Skin of body (tissue), 3 donors: ENCODE measurements around the gene LRCH1. TPM values are rescaled to one million over a fixed set of nuclear protein-coding genes. Genes with fewer than 3 reads are reported as not detected.
A peak's percentile ranks its signal among the peaks of the same experiment; 100 is the strongest.

Experiments used
- DNase-seq: peaks from one replicate; lab custom pipeline; 2025; lab: John Stamatoyannopoulos, UW
- small RNA-seq: library from RNA; depleted of rRNA; stranded (forward); fragments of <200 nt; gene quantifications from one replicate; pipeline ENCODE3, GENCODE V24; 2014; ENCODE audit warnings: low replicate concordance
- total RNA-seq: library from RNA; depleted of rRNA; stranded (reverse); fragments of >200 nt; gene quantifications from one replicate; pipeline ENCODE4 v1.2.3, GENCODE V29; 2014

The LRCH1 gene
- total RNA-seq, 1 donor from 2014 or later = 19.5 TPM

GRCh38 chr13:46795321-46795720 is 242.4 kb downstream of the LRCH1 start:
- no peak for DNase-seq

- no peak for DNase-seq
These were observed 243.2 kb downstream of the LRCH1 start for GRCh38 chr13:46796129-46796514.

- DNase-seq = peak; percentile 89
These were observed 243.8 kb downstream of the LRCH1 start, which contains the start of gene ESD for GRCh38 chr13:46796515-46797474. ESD (minus strand) TSS chr13:46797161; CDS start chr13:46791413, 5,748 bp downstream.

DNA sequence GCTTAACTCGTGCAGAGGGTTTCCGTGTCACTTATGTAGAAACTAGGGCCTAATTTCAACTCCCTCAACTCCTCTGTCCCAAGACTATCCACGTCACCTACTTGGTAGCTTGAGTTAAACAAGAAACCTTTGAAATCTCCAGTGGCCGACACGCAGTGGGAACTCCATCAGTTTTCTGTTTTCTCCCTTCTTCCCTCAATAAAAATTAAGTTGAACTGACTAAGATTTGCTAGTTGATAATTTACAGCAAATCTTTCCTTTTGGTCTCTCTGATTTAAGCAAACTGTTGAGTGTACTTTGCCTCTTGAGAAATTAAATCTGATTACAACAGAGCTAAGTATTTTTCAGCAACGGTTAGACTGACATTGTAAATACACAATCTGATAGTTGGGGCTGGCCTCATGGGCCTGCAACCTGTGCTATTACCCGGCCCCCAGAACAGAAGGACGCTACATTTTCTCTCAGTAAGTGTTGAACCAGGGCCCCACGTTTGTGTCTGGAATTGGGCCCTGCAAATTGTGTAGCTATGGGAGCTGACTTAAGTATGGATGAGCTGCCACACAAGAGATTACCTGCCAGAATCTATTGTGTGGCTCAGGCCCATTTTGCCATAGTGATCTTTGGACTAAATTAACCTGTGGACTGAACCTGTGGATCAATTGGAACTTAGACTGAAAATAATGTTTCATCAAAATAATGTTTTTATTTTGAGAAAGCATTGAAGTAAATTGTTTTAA is 244.7 kb downstream of the LRCH1 start:
- no peak for DNase-seq

GRCh38 chr13:46799139-46799538 is 246.2 kb downstream of the LRCH1 start:
- no peak for DNase-seq

DNA sequence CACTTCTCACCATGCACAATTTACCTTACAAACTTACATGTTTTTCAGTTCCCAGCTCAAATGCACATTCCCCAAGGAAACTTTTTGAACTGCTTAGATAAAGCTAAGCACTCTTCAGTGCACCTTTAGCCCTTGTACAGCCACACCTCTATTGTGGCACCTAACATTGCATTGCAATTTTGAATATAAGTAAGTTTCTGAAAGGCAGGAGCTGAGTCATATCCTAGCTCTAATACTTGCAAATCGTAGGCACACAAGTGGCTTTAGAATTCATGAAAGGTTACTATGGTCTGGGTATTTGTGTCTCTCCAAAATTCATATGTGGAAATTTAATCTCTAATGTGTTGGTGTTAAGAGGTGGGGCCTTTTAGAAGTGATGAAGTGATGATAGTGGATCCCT is 248.9 kb downstream of the LRCH1 start:
- DNase-seq = no peak

Small RNA genes lying within 50 kb of the gene (small RNA-seq; reads per million reads assigned to genes)
- not detected for gene AL359880.1

Other genes starting within 250 kb of the LRCH1 start
- gene RUBCNL, start 165.9 kb upstream of the LRCH1 start, total RNA-seq = 3.9 TPM
- 113 TPM for gene ESD, start 244.0 kb downstream of the LRCH1 start, total RNA-seq